ENCODE measurements around the gene JAM2. TPM values are rescaled to one million over a fixed set of nuclear protein-coding genes. Genes with fewer than 3 reads are reported as not detected.

The JAM2 gene
- total and polyA plus RNA-seq, 10 of the 15 experiments (the other 5 are each of a cell fraction or from before 2014, with no cell fraction given): 2.1 to 30.4 (median 8.6) TPM

GRCh38 chr21:25649146-25649545, 10.1 kb downstream of the JAM2 start:
- no peaks in the 10 kb centered on the region for H3K79me2 ChIP-seq (ENCODE audit: control insufficient read depth, insufficient read depth, low read length)
- H3K27ac ChIP-seq (ENCODE audit: control insufficient read depth, insufficient read depth): no peak overlapping the region
- ChIA-PET RAD21 (ENCODE audit: unreplicated experiment) (no interaction called here), POLR2A (no interaction called here), CTCF (interaction anchor here (0.8 to 1.6 kb wide), 4 partner anchors 11 to 214 kb away, joined by 3 to 4 read pairs (median 3); partner anchors contain the start of gene JAM2), SMC1A (ENCODE audit: uncharacterized antibody, unreplicated experiment) (interaction anchor here (1.0 to 1.6 kb wide), 3 partner anchors 12 to 24 kb away, joined by 3 to 4 read pairs (median 4); no protein-coding TSS in a partner anchor)
- no peak overlapping the region for H3K9ac ChIP-seq (ENCODE audit: control insufficient read depth, insufficient read depth, low read length)
- in situ Hi-C loops (cut with MboI) (no loop called here), intact Hi-C loops (cut with micrococcal nuclease; ENCODE audit: unreplicated experiment) (no loop called here)
- no TSS peak for BruUV-seq (replicated peaks)
- no peak for FAIRE-seq
- H3K4me3 ChIP-seq: no peak overlapping the region
- H3K27me3 ChIP-seq (replicated peaks in 1 of 2; ENCODE audit: control insufficient read depth in 2 of 2, insufficient read depth in 2 of 2, low read length in 1 of 2): no peaks in the 10 kb centered on the region; a peak in 1 of 4 replicates
- no peak overlapping the region for H3K4me2 ChIP-seq (ENCODE audit: control insufficient read depth, insufficient read depth)
- no peaks in the 10 kb centered on the region for H3K9me3 ChIP-seq (replicated peaks; ENCODE audit: control insufficient read depth, insufficient read depth, low read length)
- ATAC-seq: no peak
- DNase-seq (ENCODE audit: low read depth, low spot score): no peak
- 78% methylated on average over 7 of the region's 7 CpGs for WGBS (ENCODE audit: insufficient coverage, insufficient replicate concordance, low lambda C conversion rate, missing lambda C conversion rate)
- H4K20me1 ChIP-seq (ENCODE audit: control insufficient read depth, insufficient read depth): no peaks in the 10 kb centered on the region
- no peak overlapping the region for H2AFZ ChIP-seq (ENCODE audit: control insufficient read depth, low read depth, low read length)
- no peaks in the 10 kb centered on the region for H3K4me1 ChIP-seq (ENCODE audit: control insufficient read depth, insufficient read depth, low read length)
- no peaks in the 10 kb centered on the region for H3K36me3 ChIP-seq (ENCODE audit: control insufficient read depth in 2 of 2, insufficient read depth in 2 of 2, low read length in 1 of 2)
- TF ChIP-seq CEBPZ (IDR thresholded peaks at IDR 0.05; ENCODE audit: low read depth, low read length) (no peak), DPF2 (IDR thresholded peaks at IDR 0.05) (no peak), STAT1 (conservative IDR thresholded peaks at IDR 0.05) (no peak), NKRF (conservative IDR thresholded peaks at IDR 0.05) (no peak), BACH1 (IDR thresholded peaks at IDR 0.05; ENCODE audit: borderline replicate concordance) (no peak), EP300 (IDR thresholded peaks at IDR 0.05; ENCODE audit: borderline replicate concordance in 1 of 2, control insufficient read depth in 1 of 2, low read depth in 2 of 2, low read length in 2 of 2) (no peak), IRF4 (IDR thresholded peaks at IDR 0.05; ENCODE audit: low read depth, low read length) (no peak), E4F1 (IDR thresholded peaks at IDR 0.05; ENCODE audit: borderline replicate concordance, partially characterized antibody) (no peak), TCF3 (IDR thresholded peaks at IDR 0.05; ENCODE audit: borderline replicate concordance, insufficient read depth, low read depth, low read length) (no peak), EZH2 (IDR thresholded peaks at IDR 0.05; ENCODE audit: borderline replicate concordance, control insufficient read depth, low read depth, low read length) (no peak), REST (IDR thresholded peaks at IDR 0.05; ENCODE audit: low read depth, low read length) (no peak)
